GM23338 (cell line): ENCODE data around the gene NF1. TPM values are rescaled to one million over a fixed set of nuclear protein-coding genes. Genes with fewer than 3 reads are reported as not detected.

ENCODE experiments used
- ATAC-seq: fragments of 200-7000 bp; cut with Tn5 transposase; 3 replicates; pipeline ENCODE4 v1.9.1; 2020
- DNase-seq: peaks from one replicate; pipeline ENCODE4 v3.0.0-alpha.2; 2015; ENCODE audit warnings: low spot score
- H2AFZ ChIP-seq: fragments of 200-600 bp; sonication (generic); 2 replicates; pipeline ENCODE4 v1.8.0; 2016; ENCODE audit warnings: antibody characterized with exemption, mild to moderate bottlenecking, moderate library complexity
- H3F3A ChIP-seq: fragments of 200-600 bp; sonication (generic); replicated peaks from 2 replicates; pipeline ENCODE4 v1.8.0; 2017; ENCODE audit warnings: antibody characterized with exemption, mixed run types, low read depth
- H3K27ac ChIP-seq: fragments of 200-600 bp; sonication (generic); 2 replicates; pipeline ENCODE4 v1.6.1; 2016; ENCODE audit warnings: low read depth
- H3K27me3 ChIP-seq: fragments of 200-600 bp; sonication (generic); 2 replicates; pipeline ENCODE4 v1.8.0; 2016; ENCODE audit warnings: mild to moderate bottlenecking, mixed run types, moderate library complexity; ENCODE audit not compliant: insufficient read depth
- H3K36me3 ChIP-seq: fragments of 200-600 bp; sonication (generic); 2 replicates; pipeline ENCODE4 v1.8.0; 2016; ENCODE audit warnings: mild to moderate bottlenecking; ENCODE audit not compliant: insufficient read depth
- H3K4me1 ChIP-seq: fragments of 200-600 bp; sonication (generic); 2 replicates; pipeline ENCODE4 v1.8.0; 2016; ENCODE audit warnings: mild to moderate bottlenecking, moderate library complexity; ENCODE audit not compliant: insufficient read depth
- H3K4me2 ChIP-seq: fragments of 200-600 bp; sonication (generic); 2 replicates; pipeline ENCODE4 v1.7.1; 2017; ENCODE audit warnings: mixed run types
- H3K4me3 ChIP-seq: fragments of 200-600 bp; sonication (generic); 2 replicates; pipeline ENCODE4 v1.6.1; 2016; ENCODE audit warnings: mixed run types
- H3K79me2 ChIP-seq: fragments of 200-600 bp; sonication (generic); replicated peaks from 2 replicates; pipeline ENCODE4 v1.8.0; 2017; ENCODE audit warnings: mild to moderate bottlenecking; ENCODE audit not compliant: insufficient read depth
- H3K9me2 ChIP-seq: fragments of 200-600 bp; sonication (generic); 2 replicates; pipeline ENCODE4 v1.8.0; 2017; ENCODE audit not compliant: insufficient read depth
- H4K20me1 ChIP-seq: fragments of 200-600 bp; sonication (generic); replicated peaks from 2 replicates; pipeline ENCODE4 v1.8.0; 2017; ENCODE audit warnings: mild to moderate bottlenecking; ENCODE audit not compliant: insufficient read depth
- H3K27ac Mint-ChIP-seq: 2 replicates; pipeline ENCODE4 v1.8.0; 2020; ENCODE audit warnings: inconsistent platforms, mild to moderate bottlenecking, moderate library complexity, mixed read lengths
- H3K27me3 Mint-ChIP-seq: 3 replicates; pipeline ENCODE4 v1.8.0; 2022; ENCODE audit warnings: low read depth, mild to moderate bottlenecking, moderate library complexity, mixed read lengths, inconsistent platforms; ENCODE audit not compliant: insufficient read depth, poor library complexity
- H3K36me3 Mint-ChIP-seq: 3 replicates; pipeline ENCODE4 v1.8.0; 2021; ENCODE audit warnings: low read depth, mild to moderate bottlenecking, inconsistent platforms, moderate library complexity, mixed read lengths
- H3K4me1 Mint-ChIP-seq: 3 replicates; pipeline ENCODE4 v1.8.0; 2020; ENCODE audit warnings: mild to moderate bottlenecking, inconsistent platforms, mixed read lengths
- H3K4me3 Mint-ChIP-seq: 3 replicates; pipeline ENCODE4 v1.8.0; 2021; ENCODE audit warnings: moderate library complexity, mild to moderate bottlenecking, inconsistent platforms, mixed read lengths
- H3K9me3 Mint-ChIP-seq: 3 replicates; pipeline ENCODE4 v1.8.0; 2020; ENCODE audit warnings: moderate library complexity, mild to moderate bottlenecking, inconsistent platforms, mixed read lengths
- CREB1 ChIP-seq: fragments of 250-450 bp; sonication (Bioruptor Pico); IDR thresholded peaks from 2 replicates; pipeline ENCODE4 v1.5.0; 2020; ENCODE audit warnings: low read depth, mild to moderate bottlenecking, moderate library complexity
- EZH2 ChIP-seq: fragments of 200-600 bp; sonication (generic); IDR thresholded peaks from one replicate; pipeline ENCODE4 v1.8.0; 2017; ENCODE audit warnings: antibody characterized with exemption, mild to moderate bottlenecking, low read depth; ENCODE audit not compliant: unreplicated experiment
- EZH2phosphoT487 ChIP-seq: fragments of 200-600 bp; sonication (generic); IDR thresholded peaks from one replicate; pipeline ENCODE4 v1.8.1; 2018; ENCODE audit warnings: antibody characterized with exemption; ENCODE audit not compliant: unreplicated experiment
- JUNB ChIP-seq: IDR thresholded peaks from one replicate; pipeline ENCODE4 v1.6.1; 2016; ENCODE audit warnings: antibody characterized with exemption; ENCODE audit not compliant: unreplicated experiment
- NANOG ChIP-seq: IDR thresholded peaks from 2 replicates; pipeline ENCODE4 v1.6.1; 2016; ENCODE audit warnings: antibody characterized with exemption, borderline replicate concordance
- STAT1 ChIP-seq: IDR thresholded peaks from one replicate; pipeline ENCODE4 v1.6.1; 2016; ENCODE audit warnings: antibody characterized with exemption; ENCODE audit not compliant: unreplicated experiment
- polyA plus RNA-seq: library from polyadenylated mRNA; unstranded; fragments of >200 nt; fragmentation: Nextera tagmentation; extraction: Ambion mirVana; gene quantifications from 2 replicates; pipeline ENCODE4 v1.2.1, GENCODE V29; 2016
- total RNA-seq: library from RNA; depleted of rRNA; stranded (reverse); fragments of >200 nt; shearing (Covaris generic); gene quantifications from 2 replicates; pipeline ENCODE4 v1.2.3, GENCODE V29; 2014
- TF ChIP-seq, protein P1 (sequence below): IDR thresholded peaks from 2 replicates; pipeline ENCODE4 v1.6.1; 2016; ENCODE audit warnings: antibody characterized with exemption
- TF ChIP-seq, protein P2 (sequence below): IDR thresholded peaks from one replicate; pipeline ENCODE4 v1.6.1; 2018; ENCODE audit warnings: antibody characterized with exemption; ENCODE audit not compliant: unreplicated experiment
- TF ChIP-seq, protein P3 (sequence below), 2 experiments: fragments of 200-600 bp in 1 of 2; sonication (generic) in 1 of 2; conservative IDR thresholded peaks; 2 replicates each; pipeline versions ENCODE4 v1.5.1 to v1.6.1; 2016 to 2017; ENCODE audit warnings: antibody characterized with exemption in 2 of 2, low read depth in 2 of 2, mild to moderate bottlenecking in 2 of 2, moderate library complexity in 1 of 2

The NF1 gene
- total and polyA plus RNA-seq, 2 experiments from 2014 or later, result 16.3 to 49.7 TPM

DNA sequence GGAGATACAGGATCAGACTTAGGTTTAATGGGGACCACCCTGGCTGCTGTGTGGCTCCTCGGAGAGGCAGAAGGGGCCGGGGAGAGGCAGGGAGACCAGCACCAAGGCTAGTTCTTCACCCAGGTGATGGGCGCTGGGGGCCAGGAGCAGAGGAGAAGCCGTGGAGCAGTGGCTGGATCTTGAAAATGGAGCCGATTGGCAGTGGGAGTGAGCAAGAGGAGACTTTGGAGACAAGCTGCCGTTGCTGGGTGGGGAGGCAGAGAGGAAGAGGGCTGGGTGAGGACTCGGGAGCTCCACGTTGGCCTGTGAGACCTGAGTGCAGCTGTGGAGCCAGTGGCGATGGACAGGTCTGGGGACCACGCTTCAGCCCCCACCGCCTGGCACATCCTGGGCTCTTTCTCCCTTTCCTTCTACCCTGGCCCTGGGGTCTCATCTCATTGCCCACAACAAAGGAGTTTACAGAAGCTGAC, 305.7 kb downstream of the NF1 start:
- Histone ChIP-seq H4K20me1 (no peaks in the 10 kb centered on the region), H3K36me3 (no peaks in the 10 kb centered on the region), H3K79me2 (no peaks in the 10 kb centered on the region), H3K27ac (no peak overlapping the region), H3K27me3 (no peaks in the 10 kb centered on the region), H3K4me1 (no peaks in the 10 kb centered on the region; the same call in 1 of the 2 replicates), H3K9me2 (0 out of 2 replicates have a peak, but pooled peaks cover 4% of the 10 kb centered on the region), H2AFZ (no peak overlapping the region), H3K4me2 (no peak overlapping the region), H3F3A (no peaks in the 10 kb centered on the region), H3K4me3 (no peak overlapping the region)
- Mint-ChIP-seq H3K4me3 (no peak overlapping the region), H3K27ac (no peak overlapping the region), H3K27me3 (peaks cover 18% of the 10 kb centered on the region), H3K9me3 (no peaks in the 10 kb centered on the region), H3K36me3 (no peaks in the 10 kb centered on the region), H3K4me1 (peaks cover 9% of the 10 kb centered on the region; the same call in 1 of the 3 replicates)
- no peak for DNase-seq
- TF ChIP-seq, protein P1, sequence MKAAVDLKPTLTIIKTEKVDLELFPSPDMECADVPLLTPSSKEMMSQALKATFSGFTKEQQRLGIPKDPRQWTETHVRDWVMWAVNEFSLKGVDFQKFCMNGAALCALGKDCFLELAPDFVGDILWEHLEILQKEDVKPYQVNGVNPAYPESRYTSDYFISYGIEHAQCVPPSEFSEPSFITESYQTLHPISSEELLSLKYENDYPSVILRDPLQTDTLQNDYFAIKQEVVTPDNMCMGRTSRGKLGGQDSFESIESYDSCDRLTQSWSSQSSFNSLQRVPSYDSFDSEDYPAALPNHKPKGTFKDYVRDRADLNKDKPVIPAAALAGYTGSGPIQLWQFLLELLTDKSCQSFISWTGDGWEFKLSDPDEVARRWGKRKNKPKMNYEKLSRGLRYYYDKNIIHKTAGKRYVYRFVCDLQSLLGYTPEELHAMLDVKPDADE, result no peak
- TF ChIP-seq, protein P2, sequence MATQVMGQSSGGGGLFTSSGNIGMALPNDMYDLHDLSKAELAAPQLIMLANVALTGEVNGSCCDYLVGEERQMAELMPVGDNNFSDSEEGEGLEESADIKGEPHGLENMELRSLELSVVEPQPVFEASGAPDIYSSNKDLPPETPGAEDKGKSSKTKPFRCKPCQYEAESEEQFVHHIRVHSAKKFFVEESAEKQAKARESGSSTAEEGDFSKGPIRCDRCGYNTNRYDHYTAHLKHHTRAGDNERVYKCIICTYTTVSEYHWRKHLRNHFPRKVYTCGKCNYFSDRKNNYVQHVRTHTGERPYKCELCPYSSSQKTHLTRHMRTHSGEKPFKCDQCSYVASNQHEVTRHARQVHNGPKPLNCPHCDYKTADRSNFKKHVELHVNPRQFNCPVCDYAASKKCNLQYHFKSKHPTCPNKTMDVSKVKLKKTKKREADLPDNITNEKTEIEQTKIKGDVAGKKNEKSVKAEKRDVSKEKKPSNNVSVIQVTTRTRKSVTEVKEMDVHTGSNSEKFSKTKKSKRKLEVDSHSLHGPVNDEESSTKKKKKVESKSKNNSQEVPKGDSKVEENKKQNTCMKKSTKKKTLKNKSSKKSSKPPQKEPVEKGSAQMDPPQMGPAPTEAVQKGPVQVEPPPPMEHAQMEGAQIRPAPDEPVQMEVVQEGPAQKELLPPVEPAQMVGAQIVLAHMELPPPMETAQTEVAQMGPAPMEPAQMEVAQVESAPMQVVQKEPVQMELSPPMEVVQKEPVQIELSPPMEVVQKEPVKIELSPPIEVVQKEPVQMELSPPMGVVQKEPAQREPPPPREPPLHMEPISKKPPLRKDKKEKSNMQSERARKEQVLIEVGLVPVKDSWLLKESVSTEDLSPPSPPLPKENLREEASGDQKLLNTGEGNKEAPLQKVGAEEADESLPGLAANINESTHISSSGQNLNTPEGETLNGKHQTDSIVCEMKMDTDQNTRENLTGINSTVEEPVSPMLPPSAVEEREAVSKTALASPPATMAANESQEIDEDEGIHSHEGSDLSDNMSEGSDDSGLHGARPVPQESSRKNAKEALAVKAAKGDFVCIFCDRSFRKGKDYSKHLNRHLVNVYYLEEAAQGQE, result peak; percentile 43
- TF ChIP-seq STAT1 (no peak), EZH2phosphoT487 (no peak), EZH2 (no peak)
- peak; percentile 33; the same call in 1 of the 3 replicates for ATAC-seq

DNA sequence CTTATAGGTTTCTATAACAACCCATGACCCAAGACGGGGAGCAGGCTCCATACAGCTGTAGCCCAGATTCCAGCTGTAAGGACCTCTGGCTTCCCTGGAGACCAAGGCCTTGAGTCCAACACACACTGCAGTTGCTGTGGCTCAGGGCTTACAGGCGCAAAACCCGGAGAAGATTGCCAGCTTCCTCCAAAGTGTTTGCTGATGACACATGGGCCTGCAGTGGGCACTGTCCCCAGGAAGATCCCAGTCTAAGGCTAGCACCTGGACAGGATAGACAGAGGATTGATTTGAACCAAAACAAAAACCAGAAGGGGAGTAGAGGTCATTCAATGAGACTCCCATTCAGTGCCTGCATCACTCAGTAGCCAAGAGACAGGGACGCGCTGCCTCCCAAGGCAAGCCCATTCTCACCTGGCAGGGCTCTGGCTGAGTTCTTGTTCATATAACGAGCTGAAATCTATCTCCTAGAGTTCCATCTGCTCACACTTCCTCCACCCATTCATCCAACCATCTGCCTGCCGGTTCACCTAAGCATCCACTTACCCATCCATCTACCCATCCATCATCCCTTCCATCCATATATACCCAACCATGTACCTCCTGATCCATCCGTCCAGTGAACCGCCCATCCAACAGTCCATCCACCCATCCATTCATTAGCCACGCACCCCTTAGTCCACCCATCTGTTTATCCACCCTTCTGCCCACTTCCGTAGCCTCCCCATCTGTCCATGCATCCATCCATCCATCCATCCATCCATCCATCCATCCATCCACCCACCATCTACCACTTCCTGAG, 306.9 kb downstream of the NF1 start:
- ATAC-seq, result no peak
- H3K36me3 ChIP-seq, result no peaks in the 10 kb centered on the region
- H3K4me3 ChIP-seq, result no peak overlapping the region
- DNase-seq, result no peak
- H2AFZ ChIP-seq, result no peak overlapping the region
- Mint-ChIP-seq H3K27ac (no peak overlapping the region), H3K4me1 (peaks cover 12% of the 10 kb centered on the region), H3K4me3 (no peak overlapping the region), H3K9me3 (no peaks in the 10 kb centered on the region), H3K36me3 (no peaks in the 10 kb centered on the region), H3K27me3 (peaks cover 19% of the 10 kb centered on the region)
- no peaks in the 10 kb centered on the region for H3K27me3 ChIP-seq
- H4K20me1 ChIP-seq, result no peaks in the 10 kb centered on the region
- H3K4me2 ChIP-seq, result no peak overlapping the region
- H3K9me2 ChIP-seq, result 0 out of 2 replicates have a peak, but pooled peaks cover 4% of the 10 kb centered on the region
- H3F3A ChIP-seq, result no peaks in the 10 kb centered on the region
- no peaks in the 10 kb centered on the region; the same call in 1 of the 2 replicates for H3K4me1 ChIP-seq
- H3K79me2 ChIP-seq, result no peaks in the 10 kb centered on the region
- H3K27ac ChIP-seq, result no peak overlapping the region
- no peak for TF ChIP-seq NANOG
- TF ChIP-seq EZH2, result no peak
- no peak for TF ChIP-seq JUNB
- TF ChIP-seq, protein P3, sequence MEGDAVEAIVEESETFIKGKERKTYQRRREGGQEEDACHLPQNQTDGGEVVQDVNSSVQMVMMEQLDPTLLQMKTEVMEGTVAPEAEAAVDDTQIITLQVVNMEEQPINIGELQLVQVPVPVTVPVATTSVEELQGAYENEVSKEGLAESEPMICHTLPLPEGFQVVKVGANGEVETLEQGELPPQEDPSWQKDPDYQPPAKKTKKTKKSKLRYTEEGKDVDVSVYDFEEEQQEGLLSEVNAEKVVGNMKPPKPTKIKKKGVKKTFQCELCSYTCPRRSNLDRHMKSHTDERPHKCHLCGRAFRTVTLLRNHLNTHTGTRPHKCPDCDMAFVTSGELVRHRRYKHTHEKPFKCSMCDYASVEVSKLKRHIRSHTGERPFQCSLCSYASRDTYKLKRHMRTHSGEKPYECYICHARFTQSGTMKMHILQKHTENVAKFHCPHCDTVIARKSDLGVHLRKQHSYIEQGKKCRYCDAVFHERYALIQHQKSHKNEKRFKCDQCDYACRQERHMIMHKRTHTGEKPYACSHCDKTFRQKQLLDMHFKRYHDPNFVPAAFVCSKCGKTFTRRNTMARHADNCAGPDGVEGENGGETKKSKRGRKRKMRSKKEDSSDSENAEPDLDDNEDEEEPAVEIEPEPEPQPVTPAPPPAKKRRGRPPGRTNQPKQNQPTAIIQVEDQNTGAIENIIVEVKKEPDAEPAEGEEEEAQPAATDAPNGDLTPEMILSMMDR (conservative IDR thresholded peaks at IDR 0.05; ENCODE audit: low read depth in 2 of 2), result no peak
- TF ChIP-seq, protein P2, result no peak
- TF ChIP-seq EZH2phosphoT487, result no peak
- TF ChIP-seq CREB1 (CRISPR knock-in tag), result no peak
